ENCODE measurements around the gene UQCC5. TPM values are rescaled to one million over a fixed set of nuclear protein-coding genes. Genes with fewer than 3 reads are reported as not detected.

The UQCC5 gene
- total RNA-seq, 2 donors from 2014 or later: 9.0 to 11.3 TPM

DNA sequence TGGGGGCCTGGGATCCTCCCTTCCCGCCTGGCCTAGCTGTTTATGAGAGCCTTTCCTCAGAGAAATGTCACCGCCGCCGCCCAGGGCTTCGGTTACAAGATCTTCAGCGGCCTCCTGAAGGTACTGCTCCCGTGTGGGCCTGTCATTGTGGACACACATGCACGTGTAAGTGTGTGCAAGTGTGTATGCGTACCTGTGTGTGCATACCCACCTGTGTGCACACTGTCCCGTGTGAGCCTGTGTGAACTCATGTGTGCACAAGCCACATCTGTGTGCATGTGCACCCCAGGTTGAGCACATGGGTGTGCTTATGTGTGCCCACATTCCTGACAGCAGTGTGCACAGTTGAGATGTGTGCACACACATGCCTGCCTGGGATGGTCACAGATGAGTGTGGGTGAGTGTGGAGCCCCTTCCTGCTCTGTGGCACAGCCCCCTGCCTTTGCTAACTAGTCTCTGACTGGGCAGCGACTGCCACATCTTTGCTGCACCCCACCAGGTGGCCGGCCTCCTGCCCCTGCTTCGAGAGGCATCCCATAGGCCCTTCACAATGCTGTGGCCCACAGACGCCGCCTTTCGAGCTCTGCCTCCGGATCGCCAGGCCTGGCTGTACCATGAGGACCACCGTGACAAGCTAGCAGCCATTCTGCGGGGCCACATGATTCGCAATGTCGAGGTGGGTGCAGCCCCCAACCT, 16.8 kb upstream of the UQCC5 start:
- intact Hi-C loops (cut with DNase I): no loop called here
- no peaks in the 10 kb centered on the region for H3K27me3 ChIP-seq
- no peak for DNase-seq
- no peaks in the 10 kb centered on the region for H3K4me1 ChIP-seq
- no peak overlapping the region for H3K27ac ChIP-seq
- no peak overlapping the region for H3K4me3 ChIP-seq
- no peaks in the 10 kb centered on the region for H3K9me3 ChIP-seq
- TF ChIP-seq, protein P1, sequence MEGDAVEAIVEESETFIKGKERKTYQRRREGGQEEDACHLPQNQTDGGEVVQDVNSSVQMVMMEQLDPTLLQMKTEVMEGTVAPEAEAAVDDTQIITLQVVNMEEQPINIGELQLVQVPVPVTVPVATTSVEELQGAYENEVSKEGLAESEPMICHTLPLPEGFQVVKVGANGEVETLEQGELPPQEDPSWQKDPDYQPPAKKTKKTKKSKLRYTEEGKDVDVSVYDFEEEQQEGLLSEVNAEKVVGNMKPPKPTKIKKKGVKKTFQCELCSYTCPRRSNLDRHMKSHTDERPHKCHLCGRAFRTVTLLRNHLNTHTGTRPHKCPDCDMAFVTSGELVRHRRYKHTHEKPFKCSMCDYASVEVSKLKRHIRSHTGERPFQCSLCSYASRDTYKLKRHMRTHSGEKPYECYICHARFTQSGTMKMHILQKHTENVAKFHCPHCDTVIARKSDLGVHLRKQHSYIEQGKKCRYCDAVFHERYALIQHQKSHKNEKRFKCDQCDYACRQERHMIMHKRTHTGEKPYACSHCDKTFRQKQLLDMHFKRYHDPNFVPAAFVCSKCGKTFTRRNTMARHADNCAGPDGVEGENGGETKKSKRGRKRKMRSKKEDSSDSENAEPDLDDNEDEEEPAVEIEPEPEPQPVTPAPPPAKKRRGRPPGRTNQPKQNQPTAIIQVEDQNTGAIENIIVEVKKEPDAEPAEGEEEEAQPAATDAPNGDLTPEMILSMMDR (IDR thresholded peaks at IDR 0.05): no peak
- H3K9ac ChIP-seq (ENCODE audit: low read depth in 2 of 2, low read length in 2 of 2): no peak overlapping the region
- no peaks in the 10 kb centered on the region for H3K36me3 ChIP-seq

GRCh38 chr3:52520141-52520667, 16.2 kb upstream of the UQCC5 start:
- Histone ChIP-seq H3K27ac (no peak overlapping the region), H3K9ac (ENCODE audit: low read depth in 2 of 2, low read length in 2 of 2) (no peak overlapping the region), H3K4me1 (no peaks in the 10 kb centered on the region), H3K9me3 (no peaks in the 10 kb centered on the region), H3K27me3 (no peaks in the 10 kb centered on the region), H3K4me3 (no peak overlapping the region), H3K36me3 (no peaks in the 10 kb centered on the region)
- no peak for DNase-seq
- intact Hi-C loops (cut with DNase I): no loop called here
- TF ChIP-seq, protein P1 (IDR thresholded peaks at IDR 0.05): no peak

- Histone ChIP-seq H3K4me1 (no peaks in the 10 kb centered on the region), H3K27ac (no peak overlapping the region), H3K9ac (ENCODE audit: low read depth in 2 of 2, low read length in 2 of 2) (no peak overlapping the region), H3K36me3 (no peaks in the 10 kb centered on the region), H3K27me3 (no peaks in the 10 kb centered on the region), H3K4me3 (no peak overlapping the region), H3K9me3 (no peaks in the 10 kb centered on the region)
- TF ChIP-seq, protein P1 (IDR thresholded peaks at IDR 0.05): no peak
- intact Hi-C loops (cut with DNase I): no loop called here
- DNase-seq: no peak
Observed at GRCh38 chr3:52520716-52521487, 15.5 kb upstream of the UQCC5 start.

DNA sequence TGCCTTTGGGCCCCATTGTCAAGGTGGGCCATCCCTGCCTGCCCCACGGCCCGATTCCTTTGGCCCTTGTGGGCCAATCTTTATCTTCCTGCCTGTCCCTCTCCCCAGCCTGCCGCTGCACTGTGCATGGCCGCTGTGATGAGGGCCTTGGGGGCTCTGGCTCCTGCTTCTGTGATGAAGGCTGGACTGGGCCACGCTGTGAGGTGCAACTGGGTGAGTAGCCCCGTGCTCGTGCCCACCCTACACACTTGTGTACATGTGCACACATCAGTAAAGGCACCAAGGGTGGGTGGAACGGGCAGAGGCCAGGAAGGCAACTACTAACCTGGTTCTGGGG, 14.9 kb upstream of the UQCC5 start:
- intact Hi-C loops (cut with DNase I): no loop called here
- no peak for DNase-seq

GRCh38 chr3:52521881-52522650, 14.3 kb upstream of the UQCC5 start:
- no peak for DNase-seq
- Histone ChIP-seq H3K27ac (no peak overlapping the region), H3K4me1 (no peaks in the 10 kb centered on the region), H3K27me3 (no peaks in the 10 kb centered on the region), H3K9me3 (no peaks in the 10 kb centered on the region), H3K36me3 (no peaks in the 10 kb centered on the region), H3K9ac (ENCODE audit: low read depth in 2 of 2, low read length in 2 of 2) (no peak overlapping the region), H3K4me3 (no peak overlapping the region)
- TF ChIP-seq, protein P1 (IDR thresholded peaks at IDR 0.05): no peak
- intact Hi-C loops (cut with DNase I): no loop called here

More for the DNA sequence above, 14.9 kb upstream of the UQCC5 start:
- Histone ChIP-seq H3K27me3 (no peaks in the 10 kb centered on the region), H3K4me1 (no peaks in the 10 kb centered on the region), H3K9ac (ENCODE audit: low read depth in 2 of 2, low read length in 2 of 2) (no peak overlapping the region), H3K27ac (no peak overlapping the region), H3K36me3 (no peaks in the 10 kb centered on the region), H3K9me3 (no peaks in the 10 kb centered on the region), H3K4me3 (no peak overlapping the region)
- TF ChIP-seq, protein P1 (IDR thresholded peaks at IDR 0.05): no peak

Measured in colonic mucosa (tissue), 4 donors.